ENCODE measurements around the gene CLDN10. TPM values are rescaled to one million over a fixed set of nuclear protein-coding genes. Genes with fewer than 3 reads are reported as not detected.

Gene CLDN10
- total RNA-seq, 1 donor from 2014 or later, result not detected

GRCh38 chr13:95627590-95627989 is 75.1 kb downstream of the CLDN10 start:
- H3K27ac ChIP-seq (replicated peaks), result no peak overlapping the region
- no peaks in the 10 kb centered on the region for H3K27me3 ChIP-seq (ENCODE audit: low read depth)
- H3K4me3 ChIP-seq, result no peak overlapping the region
- intact Hi-C loops (cut with micrococcal nuclease), result no loop called here
- H3K36me3 ChIP-seq, result peaks cover 49% of the 10 kb centered on the region
- DNase-seq, result no peak
- no peaks in the 10 kb centered on the region for H3K4me1 ChIP-seq
- no peak for TF ChIP-seq CTCF (IDR thresholded peaks at IDR 0.05; ENCODE audit: borderline replicate concordance)
- peaks cover 18% of the 10 kb centered on the region for H3K9me3 ChIP-seq (replicated peaks)

GRCh38 chr13:95628488-95628887 is 76.0 kb downstream of the CLDN10 start:
- peaks cover 54% of the 10 kb centered on the region for H3K36me3 ChIP-seq
- TF ChIP-seq CTCF (IDR thresholded peaks at IDR 0.05; ENCODE audit: borderline replicate concordance), result no peak
- no peaks in the 10 kb centered on the region for H3K27me3 ChIP-seq (ENCODE audit: low read depth)
- no peak overlapping the region for H3K4me3 ChIP-seq
- peaks cover 18% of the 10 kb centered on the region for H3K9me3 ChIP-seq (replicated peaks)
- intact Hi-C loops (cut with micrococcal nuclease), result no loop called here
- no peak for DNase-seq
- no peaks in the 10 kb centered on the region for H3K4me1 ChIP-seq
- H3K27ac ChIP-seq (replicated peaks), result no peak overlapping the region

GRCh38 chr13:95629071-95629470 is 76.6 kb downstream of the CLDN10 start:
- Histone ChIP-seq H3K27ac (replicated peaks) (no peak overlapping the region), H3K4me3 (no peak overlapping the region), H3K9me3 (replicated peaks) (peaks cover 18% of the 10 kb centered on the region), H3K27me3 (ENCODE audit: low read depth) (no peaks in the 10 kb centered on the region), H3K36me3 (peaks cover 54% of the 10 kb centered on the region), H3K4me1 (no peaks in the 10 kb centered on the region)
- no peak for DNase-seq
- intact Hi-C loops (cut with micrococcal nuclease), result no loop called here
- TF ChIP-seq CTCF (IDR thresholded peaks at IDR 0.05; ENCODE audit: borderline replicate concordance), result no peak

Other genes with a start within 250 kb of the CLDN10 start
- gene DZIP1, start 92.0 kb downstream of the CLDN10 start, total RNA-seq, result 3.8 TPM
- 31.5 TPM for gene DNAJC3, start 124.4 kb downstream of the CLDN10 start, total RNA-seq